Omental fat pad (tissue), 4 donors: ENCODE data around the gene RBM38. TPM values are rescaled to one million over a fixed set of nuclear protein-coding genes. Genes with fewer than 3 reads are reported as not detected.

Experiments
- ATAC-seq: fragments of 150-250 bp; one replicate; pipeline ENCODE4 v1.9.1; 2016; ENCODE audit warnings: mild to moderate bottlenecking, moderate library complexity; ENCODE audit not compliant: low FRiP score
- DNase-seq: peaks from one replicate; pipeline ENCODE4 v3.0.0-alpha.2; 2019; ENCODE audit warnings: low spot score
- CTCF ChIP-seq, 3 donors: fragments of 450-650 bp; IDR thresholded peaks; one replicate each; pipeline ENCODE4 v1.5.1; 2016 to 2017; ENCODE audit warnings: antibody characterized with exemption in 3 of 3, mild to moderate bottlenecking in 3 of 3, moderate library complexity in 2 of 3
- total RNA-seq, 4 donors: library from RNA; depleted of rRNA; stranded (reverse); fragments of >200 nt; gene quantifications; one replicate each; pipeline ENCODE4 v1.1.0, GENCODE V29; 2016

The RBM38 gene
- total RNA-seq, 4 donors from 2014 or later: 4.6 to 18.0 (median 10.6) TPM

DNA sequence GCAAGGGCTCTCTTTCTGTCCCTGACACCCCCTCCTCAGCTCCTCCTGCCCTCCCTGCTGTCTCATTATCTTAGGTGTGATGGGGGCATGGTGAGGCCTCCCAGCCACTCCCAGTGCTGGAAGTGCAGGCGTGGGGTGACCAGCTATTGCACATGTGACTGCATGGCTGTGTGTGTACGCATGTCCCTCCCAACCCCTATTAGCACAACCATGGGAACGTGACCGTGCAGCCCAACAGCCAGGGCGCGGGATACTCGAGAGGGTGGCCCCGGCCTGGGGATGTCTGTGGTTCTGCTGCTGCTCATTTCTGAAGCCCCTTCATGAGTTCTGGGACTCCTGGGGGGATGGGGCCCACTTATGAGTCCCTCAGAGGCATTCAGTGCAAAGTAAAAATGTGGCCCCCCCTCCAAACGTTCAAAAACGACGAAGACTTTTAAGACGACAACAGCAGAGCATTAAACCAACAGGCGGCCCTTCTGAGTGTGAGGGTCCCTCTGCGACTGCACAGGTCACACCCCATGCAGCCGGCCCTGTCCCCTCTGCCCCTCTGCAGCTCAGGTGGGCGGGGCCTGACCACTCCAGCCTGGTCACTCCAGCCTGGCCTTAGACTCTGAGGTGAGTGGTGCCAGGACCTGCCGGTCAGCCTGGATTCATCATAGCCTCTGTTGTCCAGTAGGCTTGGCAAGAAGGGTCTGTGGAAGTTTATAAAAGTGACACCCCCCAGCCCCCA, 51.1 kb downstream of the RBM38 start:
- no peak for ATAC-seq

GRCh38 chr20:57442888-57443239, 51.7 kb downstream of the RBM38 start:
- no peak for TF ChIP-seq CTCF (IDR thresholded peaks at IDR 0.05)
- ATAC-seq (no peak), DNase-seq (no peak)

More for the DNA sequence above, 51.1 kb downstream of the RBM38 start:
- TF ChIP-seq CTCF (IDR thresholded peaks at IDR 0.05): no peak
- DNase-seq: no peak

- DNase-seq (no peak), ATAC-seq (no peak)
- TF ChIP-seq CTCF (IDR thresholded peaks at IDR 0.05): no peak
Observed at GRCh38 chr20:57443349-57444265, 52.4 kb downstream of the RBM38 start.

- no peak for TF ChIP-seq CTCF (IDR thresholded peaks at IDR 0.05)
- ATAC-seq: no peak
- DNase-seq: no peak
Observed at GRCh38 chr20:57444394-57445048, 53.3 kb downstream of the RBM38 start.

DNA sequence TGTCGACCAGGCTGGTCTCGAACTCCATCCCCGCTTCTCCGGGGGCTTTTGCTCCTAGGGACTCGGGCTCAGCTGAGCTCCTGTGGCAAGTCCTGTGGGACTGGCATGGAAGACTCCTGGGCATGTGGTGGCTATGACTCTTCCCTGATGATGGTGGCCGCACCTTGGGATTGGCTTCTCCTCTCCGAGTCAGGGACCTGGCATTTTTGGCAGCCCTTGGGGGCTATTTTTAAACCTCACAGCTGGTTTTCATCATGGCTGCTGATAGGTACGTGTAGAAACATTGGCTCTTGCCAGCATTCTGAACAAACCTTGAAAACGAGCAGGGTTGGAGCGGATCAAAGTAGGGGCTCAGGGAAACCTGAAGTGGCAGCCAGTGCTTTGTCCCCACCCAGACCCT, 54.1 kb downstream of the RBM38 start:
- TF ChIP-seq CTCF (IDR thresholded peaks at IDR 0.05): no peak
- ATAC-seq (no peak), DNase-seq (no peak)

- TF ChIP-seq CTCF (IDR thresholded peaks at IDR 0.05): no peak
- no peak for DNase-seq
- no peak for ATAC-seq
Observed at GRCh38 chr20:57445774-57446173, 54.6 kb downstream of the RBM38 start.
